Esophagus squamous epithelium (tissue), 4 donors: ENCODE results near the gene GNPTG.

Experiments used
- CTCF ChIP-seq, 6 experiments: fragments of 450-650 bp in 4 of 6; fragments of 200-600 bp in 2 of 6; sonication (generic) in 2 of 6; IDR thresholded peaks; one replicate each; pipeline ENCODE4 v1.5.1; 2016 to 2019; ENCODE audit warnings: antibody characterized with exemption in 6 of 6, mild to moderate bottlenecking in 4 of 6, moderate library complexity in 4 of 6
- POLR2A ChIP-seq, 4 donors: fragments of 450-650 bp; IDR thresholded peaks; one replicate each; pipeline ENCODE4 v1.6.1; 2017; ENCODE audit warnings: antibody characterized with exemption in 4 of 4, mild to moderate bottlenecking in 4 of 4, moderate library complexity in 3 of 4

DNA sequence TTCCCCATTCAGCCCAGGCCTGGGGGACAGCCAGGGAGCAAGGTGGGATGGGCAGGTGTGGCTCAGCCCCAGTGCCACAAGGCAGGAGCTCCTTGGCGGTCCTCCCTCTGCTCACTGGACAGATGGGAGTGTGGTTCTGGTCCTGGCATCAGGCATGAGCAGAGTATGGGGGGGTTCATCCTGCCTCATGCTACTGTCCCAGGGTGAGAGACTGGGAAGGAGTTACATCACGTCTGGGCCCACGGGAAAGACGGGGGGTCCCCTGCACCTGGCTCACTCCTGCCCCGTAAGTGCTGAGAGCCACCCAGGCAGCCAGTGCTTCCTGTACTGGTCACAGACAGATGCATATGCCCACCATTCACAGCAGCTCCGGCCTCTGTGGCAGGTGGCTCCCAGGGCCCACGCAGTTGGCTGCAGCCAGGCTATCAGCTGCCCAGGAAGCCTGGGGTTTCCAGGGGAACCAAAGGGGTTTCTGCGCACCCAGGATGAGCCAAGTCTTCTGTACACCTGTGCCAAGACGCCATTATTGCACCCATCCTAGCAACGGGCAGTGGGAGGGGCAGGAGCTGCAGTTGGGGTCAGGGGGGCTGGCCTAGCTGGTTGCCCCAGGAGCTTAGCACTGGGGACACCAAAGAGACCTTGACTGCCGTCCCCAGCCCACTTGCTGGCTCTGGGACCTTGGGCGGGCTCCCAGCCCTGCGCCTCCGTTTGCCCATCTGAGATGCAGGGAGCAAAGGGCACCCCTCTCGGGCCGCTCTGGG is 16.3 kb upstream of the GNPTG start:
- no peak for TF ChIP-seq CTCF (IDR thresholded peaks at IDR 0.05)
- TF ChIP-seq POLR2A (IDR thresholded peaks at IDR 0.05) = no peak
